PC-3 (cell line): Measurements from ENCODE around the gene BICRAL. TPM values are rescaled to one million over a fixed set of nuclear protein-coding genes. Genes with fewer than 3 reads are reported as not detected.

Source experiments
- ATAC-seq: fragments of 200-7000 bp; cut with Tn5 transposase; 2 replicates; pipeline ENCODE4 v1.9.1; 2020; ENCODE audit warnings: mild to moderate bottlenecking, moderate library complexity
- BruUV-seq: library from RNA; stranded (reverse); fragments of 400-500 nt; replicated peaks from 2 replicates; lab custom pipeline; 2021; lab: Mats Ljungman, UMichigan
- CTCF ChIA-PET: fragments of 300-600 bp; sonication (Branson Sonifier 250); formaldehyde crosslinking; loops from one replicate; lab custom pipeline; 2022; ENCODE audit warnings: antibody characterized with exemption; lab: Charles Lee
- POLR2A ChIA-PET: fragments of 300-600 bp; sonication (Branson Sonifier 250); formaldehyde crosslinking; loops from one replicate; lab custom pipeline; 2022; ENCODE audit warnings: antibody characterized with exemption; ENCODE audit not compliant: unreplicated experiment; lab: Charles Lee
- DNase-seq: peaks from one replicate; pipeline ENCODE4 v3.0.0-alpha.2; 2015
- H2AFZ ChIP-seq: fragments of 300-600 bp; sonication (generic); 2 replicates; pipeline ENCODE4 v1.6.0; 2016; ENCODE audit warnings: antibody characterized with exemption, low read length
- H3F3A ChIP-seq: fragments of 300-600 bp; sonication (generic); one replicate; pipeline ENCODE4 v1.6.0; 2017; ENCODE audit warnings: antibody characterized with exemption, low read length, control low read depth, mild to moderate bottlenecking; ENCODE audit not compliant: unreplicated experiment
- H3K27ac ChIP-seq: fragments of 300-600 bp; sonication (generic); 2 replicates; pipeline ENCODE4 v1.5.1; 2016; ENCODE audit warnings: mild to moderate bottlenecking, low read length
- H3K27me3 ChIP-seq: fragments of 300-600 bp; sonication (generic); 2 replicates; pipeline ENCODE4 v1.6.1; 2016; ENCODE audit warnings: low read length, mixed read lengths
- H3K36me3 ChIP-seq: fragments of 300-600 bp; sonication (generic); 2 replicates; pipeline ENCODE4 v1.6.1; 2016; ENCODE audit warnings: low read depth, mixed run types, low read length, mixed read lengths
- H3K4me1 ChIP-seq: fragments of 300-600 bp; sonication (generic); 2 replicates; pipeline ENCODE4 v1.5.1; 2016; ENCODE audit warnings: low read length; ENCODE audit not compliant: insufficient read depth
- H3K4me2 ChIP-seq: fragments of 300-600 bp; sonication (generic); 2 replicates; pipeline ENCODE4 v1.6.0; 2016; ENCODE audit warnings: low read length
- H3K4me3 ChIP-seq: fragments of 300-600 bp; sonication (generic); 2 replicates; pipeline ENCODE4 v1.5.1; 2016; ENCODE audit warnings: mild to moderate bottlenecking, low read length, mixed read lengths
- H3K79me2 ChIP-seq: fragments of 300-600 bp; sonication (generic); 2 replicates; pipeline ENCODE4 v1.6.1; 2017; ENCODE audit warnings: low read length, mixed read lengths
- H3K9ac ChIP-seq: fragments of 300-600 bp; sonication (generic); 2 replicates; pipeline ENCODE4 v1.6.0; 2016; ENCODE audit warnings: mild to moderate bottlenecking, low read length
- H3K9me2 ChIP-seq: fragments of 300-600 bp; sonication (generic); replicated peaks from 2 replicates; pipeline ENCODE4 v1.6.1; 2016; ENCODE audit warnings: mixed run types, low read length, mixed read lengths
- H3K9me3 ChIP-seq: fragments of 300-600 bp; sonication (generic); 2 replicates; pipeline ENCODE4 v1.6.1; 2016; ENCODE audit warnings: low read length, mixed read lengths
- H4K20me1 ChIP-seq: fragments of 300-600 bp; sonication (generic); 2 replicates; pipeline ENCODE4 v1.6.1; 2016; ENCODE audit warnings: low read length, mixed read lengths
- EZH2 ChIP-seq: fragments of 300-600 bp; sonication (generic); IDR thresholded peaks from one replicate; pipeline ENCODE4 v1.6.1; 2017; ENCODE audit warnings: antibody characterized with exemption, mild to moderate bottlenecking, low read length; ENCODE audit not compliant: unreplicated experiment
- EZH2phosphoT487 ChIP-seq: fragments of 300-600 bp; sonication (generic); IDR thresholded peaks from 2 replicates; pipeline ENCODE4 v1.6.1; 2018; ENCODE audit warnings: mild to moderate bottlenecking, antibody characterized with exemption, low read length, borderline replicate concordance
- intact Hi-C: fragments of 100-400 bp; cut with micrococcal nuclease; formaldehyde crosslinking; loops from 2 replicates; pipeline ENCODE4 v1.9.0; 2023
- total RNA-seq: library from RNA; depleted of rRNA; stranded (reverse); fragments of >200 nt; gene quantifications from 2 replicates; pipeline ENCODE4 v1.2.3, GENCODE V29; 2014
- TF ChIP-seq, protein P1 (sequence below): fragments of 300-600 bp; sonication (generic); conservative IDR thresholded peaks from 2 replicates; pipeline ENCODE4 v1.5.1; 2017; ENCODE audit warnings: antibody characterized with exemption, low read depth, mild to moderate bottlenecking, low read length

BICRAL gene
- total RNA-seq, 1 experiment from 2014 or later, result 3.3 TPM

DNA sequence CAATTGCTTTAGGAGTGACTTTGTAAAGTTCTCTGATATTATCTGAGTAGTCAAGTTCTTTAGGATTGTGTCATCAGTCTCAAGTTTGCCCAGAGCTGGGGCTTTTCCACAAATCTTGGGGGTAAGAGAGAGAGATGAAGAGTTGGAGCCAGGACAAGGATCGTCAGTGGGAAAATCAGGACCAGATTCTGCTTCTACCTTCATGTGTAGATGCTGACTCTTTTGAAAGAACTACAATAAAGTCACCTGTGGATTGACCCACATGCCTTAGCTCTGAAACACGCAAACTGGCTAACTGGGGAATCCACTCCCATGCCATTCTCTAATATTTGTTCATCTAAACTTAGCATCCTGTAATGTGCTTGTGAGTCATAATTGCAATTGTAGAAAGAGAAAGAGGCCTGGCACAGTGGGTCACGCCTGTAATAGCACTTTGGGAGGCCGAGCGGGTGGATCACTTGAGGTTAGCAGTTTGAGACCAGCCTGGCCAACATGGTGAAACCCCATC is 15.6 kb upstream of the BICRAL start:
- H3K4me3 ChIP-seq, result peak overlapping the region; percentile 36; the same call in 1 of the 2 replicates
- H3K36me3 ChIP-seq, result no peaks in the 10 kb centered on the region
- H3K9me3 ChIP-seq, result no peaks in the 10 kb centered on the region
- H3F3A ChIP-seq, result peaks cover 8% of the 10 kb centered on the region
- no peaks in the 10 kb centered on the region for H3K27me3 ChIP-seq
- DNase-seq, result peak; percentile 92
- no peaks in the 10 kb centered on the region for H3K79me2 ChIP-seq
- no peaks in the 10 kb centered on the region for H3K9me2 ChIP-seq
- intact Hi-C loops, result loop anchor here (1.0 to 2.0 kb wide), 2 partner anchors 15 to 20 kb away; partner anchors contain the start of gene TBCC
- CTCF ChIA-PET, result interaction anchor here (0.6 kb wide), 1 partner anchor 17 kb away, joined by 4 read pairs; no protein-coding TSS in a partner anchor
- peak overlapping the region; percentile 17 for H3K9ac ChIP-seq
- peak overlapping the region; percentile 84 for H3K27ac ChIP-seq
- H2AFZ ChIP-seq, result peak overlapping the region; percentile 59
- H3K4me2 ChIP-seq, result peak overlapping the region; percentile 66
- no TSS peak for BruUV-seq
- POLR2A ChIA-PET, result no interaction called here
- TF ChIP-seq EZH2phosphoT487, result no peak
- no peak for TF ChIP-seq EZH2
- TF ChIP-seq, protein P1, sequence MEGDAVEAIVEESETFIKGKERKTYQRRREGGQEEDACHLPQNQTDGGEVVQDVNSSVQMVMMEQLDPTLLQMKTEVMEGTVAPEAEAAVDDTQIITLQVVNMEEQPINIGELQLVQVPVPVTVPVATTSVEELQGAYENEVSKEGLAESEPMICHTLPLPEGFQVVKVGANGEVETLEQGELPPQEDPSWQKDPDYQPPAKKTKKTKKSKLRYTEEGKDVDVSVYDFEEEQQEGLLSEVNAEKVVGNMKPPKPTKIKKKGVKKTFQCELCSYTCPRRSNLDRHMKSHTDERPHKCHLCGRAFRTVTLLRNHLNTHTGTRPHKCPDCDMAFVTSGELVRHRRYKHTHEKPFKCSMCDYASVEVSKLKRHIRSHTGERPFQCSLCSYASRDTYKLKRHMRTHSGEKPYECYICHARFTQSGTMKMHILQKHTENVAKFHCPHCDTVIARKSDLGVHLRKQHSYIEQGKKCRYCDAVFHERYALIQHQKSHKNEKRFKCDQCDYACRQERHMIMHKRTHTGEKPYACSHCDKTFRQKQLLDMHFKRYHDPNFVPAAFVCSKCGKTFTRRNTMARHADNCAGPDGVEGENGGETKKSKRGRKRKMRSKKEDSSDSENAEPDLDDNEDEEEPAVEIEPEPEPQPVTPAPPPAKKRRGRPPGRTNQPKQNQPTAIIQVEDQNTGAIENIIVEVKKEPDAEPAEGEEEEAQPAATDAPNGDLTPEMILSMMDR, result no peak
- peak; percentile 96 for ATAC-seq
- peaks cover 19% of the 10 kb centered on the region for H3K4me1 ChIP-seq
- no peaks in the 10 kb centered on the region for H4K20me1 ChIP-seq

DNA sequence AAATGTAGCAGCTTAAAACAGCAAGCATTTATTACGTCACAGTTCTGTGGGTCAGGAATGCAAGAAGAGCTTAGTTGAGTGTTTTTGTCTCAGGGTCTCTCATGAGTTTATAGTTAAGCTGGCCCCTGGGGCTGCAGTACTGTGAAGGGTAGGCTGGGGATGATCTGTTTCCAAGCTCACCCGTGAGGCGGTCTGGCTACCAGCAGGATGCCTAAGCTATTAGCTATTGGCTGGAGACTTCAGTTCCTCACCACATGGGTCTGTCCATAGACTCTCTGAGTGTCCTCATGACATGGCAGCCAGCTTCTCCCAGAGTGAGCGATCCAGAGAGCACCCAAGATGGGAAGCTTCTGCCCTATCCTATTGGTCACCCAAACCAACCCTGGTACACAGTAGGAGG is 12.8 kb upstream of the BICRAL start:
- no peak overlapping the region for H3K27ac ChIP-seq
- H3K4me1 ChIP-seq, result peaks cover 19% of the 10 kb centered on the region
- BruUV-seq, result no TSS peak
- no peaks in the 10 kb centered on the region for H3K9me2 ChIP-seq
- no peaks in the 10 kb centered on the region for H3K36me3 ChIP-seq
- no peaks in the 10 kb centered on the region for H4K20me1 ChIP-seq
- intact Hi-C loops, result no loop called here
- ChIA-PET CTCF (no interaction called here), POLR2A (interaction anchor here (0.5 to 0.6 kb wide), 3 partner anchors 16 to 118 kb away, joined by 3 to 7 read pairs (median 5); no protein-coding TSS in a partner anchor)
- TF ChIP-seq EZH2 (no peak), EZH2phosphoT487 (no peak)
- TF ChIP-seq, protein P1, result no peak
- DNase-seq (no peak), ATAC-seq (no peak)
- no peaks in the 10 kb centered on the region for H3K9me3 ChIP-seq
- H3K27me3 ChIP-seq, result no peaks in the 10 kb centered on the region
- H3K9ac ChIP-seq, result no peak overlapping the region
- no peak overlapping the region for H2AFZ ChIP-seq
- no peak overlapping the region for H3K4me3 ChIP-seq
- no peak overlapping the region for H3K4me2 ChIP-seq
- H3F3A ChIP-seq, result peaks cover 8% of the 10 kb centered on the region
- no peaks in the 10 kb centered on the region for H3K79me2 ChIP-seq

DNA sequence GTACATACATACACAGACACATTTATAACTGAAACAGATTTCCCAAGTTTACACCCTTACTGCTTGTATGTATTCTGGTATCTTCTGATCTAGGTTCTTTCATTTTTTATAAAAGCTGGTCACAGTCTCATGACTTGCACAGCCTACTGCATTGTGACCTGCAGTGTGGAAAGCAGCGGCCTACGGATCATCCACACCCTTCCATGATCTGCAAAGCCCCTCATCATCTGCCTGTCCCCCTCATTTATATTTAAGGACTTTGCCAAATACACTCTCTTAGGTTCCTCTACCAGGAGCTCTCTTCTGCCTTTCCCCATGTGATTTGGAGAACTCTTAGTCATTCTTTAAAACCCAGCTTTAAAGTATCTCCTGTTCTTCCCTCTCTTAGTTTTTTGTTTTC is 12.0 kb upstream of the BICRAL start:
- Histone ChIP-seq H3F3A (peaks cover 8% of the 10 kb centered on the region), H4K20me1 (no peaks in the 10 kb centered on the region), H3K4me1 (peaks cover 23% of the 10 kb centered on the region), H3K27me3 (no peaks in the 10 kb centered on the region), H3K4me2 (no peak overlapping the region), H3K9me3 (no peaks in the 10 kb centered on the region), H3K9ac (no peak overlapping the region), H3K4me3 (no peak overlapping the region), H3K27ac (no peak overlapping the region), H3K79me2 (no peaks in the 10 kb centered on the region), H3K9me2 (no peaks in the 10 kb centered on the region), H3K36me3 (no peaks in the 10 kb centered on the region), H2AFZ (no peak overlapping the region)
- CTCF ChIA-PET, result no interaction called here
- TF ChIP-seq, protein P1, result no peak
- TF ChIP-seq EZH2 (no peak), EZH2phosphoT487 (no peak)
- POLR2A ChIA-PET, result no interaction called here
- ATAC-seq (no peak), DNase-seq (no peak)
- intact Hi-C loops, result no loop called here
- BruUV-seq, result no TSS peak
